Middle frontal gyrus (tissue), 1 donor: ENCODE measurements around the gene TYSND1.
"Not testable (repeated sequence)": the region's sequence is repeated elsewhere in the genome, so short reads cannot be mapped to it uniquely, and the experiment has no call there.

ENCODE experiments used
- DNase-seq: peaks from one replicate; pipeline ENCODE4 v3.0.0-alpha.2; 2015; ENCODE audit warnings: low spot score; ENCODE audit errors: extremely low spot score

Gene TYSND1

DNA sequence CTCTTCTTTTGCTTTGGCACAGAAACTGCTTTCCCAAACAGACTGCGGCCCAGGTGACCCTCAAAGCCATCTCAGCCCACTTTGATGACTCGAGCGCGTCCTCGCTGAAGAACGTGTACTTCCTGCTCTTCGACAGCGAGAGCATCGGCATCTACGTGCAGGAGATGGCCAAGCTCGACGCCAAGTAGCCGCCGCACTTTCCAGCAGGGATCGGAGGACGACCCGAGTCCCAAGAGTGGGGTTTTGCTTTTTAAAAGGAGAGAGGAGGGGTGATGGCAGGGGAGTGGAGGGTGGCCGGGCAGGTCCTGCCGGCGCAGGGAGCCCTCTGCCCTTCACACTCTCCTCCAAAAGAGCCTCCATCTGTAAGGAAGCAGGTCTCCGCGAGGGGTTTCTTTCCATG, 35.0 kb downstream of the TYSND1 start:
- no peak for DNase-seq

DNA sequence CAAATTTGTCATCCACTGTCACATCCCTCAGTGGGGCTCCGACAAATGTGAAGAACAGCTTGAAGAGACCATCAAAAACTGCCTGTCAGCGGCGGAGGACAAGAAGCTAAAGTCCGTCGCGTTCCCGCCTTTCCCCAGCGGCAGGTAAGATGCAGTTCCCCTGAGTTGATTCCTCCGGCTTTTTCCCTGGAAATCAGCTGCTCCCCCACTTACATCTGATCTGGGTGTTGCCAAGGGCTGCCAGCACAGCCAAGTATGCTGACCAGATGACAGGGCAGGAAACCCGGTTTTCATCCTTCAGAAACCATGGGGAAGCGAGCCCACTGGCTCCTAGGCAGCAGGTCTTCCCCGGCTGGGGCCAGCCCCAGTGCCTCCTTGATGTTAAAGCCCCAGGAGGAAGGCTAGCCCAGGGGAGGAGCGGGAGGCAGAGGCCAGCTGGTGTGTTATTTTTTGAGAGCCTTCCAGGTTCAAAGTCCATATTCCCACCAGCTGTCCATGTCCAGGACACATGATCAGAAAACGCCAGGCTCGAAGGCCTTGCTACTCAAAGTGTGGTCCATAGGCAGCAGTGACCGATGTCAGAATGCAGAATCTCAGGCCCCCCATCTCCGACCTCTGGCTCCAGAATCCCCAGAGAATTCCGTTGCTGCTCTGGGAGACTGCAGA, 37.3 kb downstream of the TYSND1 start:
- DNase-seq: no peak

DNA sequence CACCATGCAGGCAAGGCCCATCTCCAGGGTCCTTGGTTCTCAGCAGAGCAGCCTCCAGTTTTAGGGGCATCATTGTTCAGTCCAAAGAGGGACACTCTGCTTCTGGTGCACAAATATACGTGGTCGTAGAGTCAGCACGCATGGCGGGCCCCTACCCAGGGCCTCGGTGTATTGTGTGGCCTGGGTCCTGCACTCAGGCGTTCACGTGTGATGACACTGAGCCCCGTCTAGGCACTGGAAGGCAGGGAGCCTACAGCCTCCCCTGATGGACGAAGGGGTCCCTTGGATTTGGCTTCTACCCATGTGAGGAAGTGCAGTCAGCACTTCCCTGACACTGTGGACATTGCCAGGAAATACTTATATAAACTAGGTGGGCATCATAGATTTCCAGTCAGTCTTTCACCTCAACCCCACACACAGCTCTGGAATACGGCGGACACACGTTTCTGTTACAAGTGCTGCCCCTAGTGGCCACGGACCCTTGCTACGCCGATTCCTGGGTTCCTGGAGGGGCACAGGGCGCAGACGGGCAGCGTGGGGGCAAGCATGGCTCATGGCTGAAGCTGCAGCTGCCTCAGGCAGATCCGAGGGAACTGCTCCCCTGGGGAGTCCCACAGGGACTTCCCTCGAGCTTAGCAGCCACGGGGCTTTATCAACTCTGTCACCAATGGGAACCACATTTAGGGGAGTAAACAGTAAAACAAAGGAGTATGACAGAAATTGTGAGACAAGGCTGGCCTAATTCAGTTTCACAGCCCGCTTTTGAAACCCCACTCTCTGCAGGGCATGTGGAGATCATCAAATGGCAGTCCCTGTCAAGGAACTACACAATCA, 39.3 kb downstream of the TYSND1 start:
- DNase-seq: no peak

DNA sequence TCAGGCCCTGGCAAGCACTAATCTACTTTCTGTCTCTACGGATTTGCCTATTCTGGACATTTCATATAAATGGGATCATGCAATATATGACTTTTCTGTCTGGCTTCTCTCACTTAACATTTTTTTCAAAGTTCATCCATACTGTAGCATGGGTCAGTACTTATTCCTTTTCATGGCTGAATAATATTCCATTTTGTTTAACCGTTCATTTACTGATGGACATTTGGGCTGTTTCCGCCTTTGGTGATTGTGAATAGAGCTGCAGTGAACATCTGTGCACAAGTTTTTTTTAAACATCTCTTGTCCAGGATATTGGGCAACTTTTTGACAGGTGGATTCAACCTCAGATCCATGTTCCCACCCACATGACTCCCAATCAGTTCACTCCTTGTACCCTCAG, 44.8 kb downstream of the TYSND1 start:
- DNase-seq: no peak

DNA sequence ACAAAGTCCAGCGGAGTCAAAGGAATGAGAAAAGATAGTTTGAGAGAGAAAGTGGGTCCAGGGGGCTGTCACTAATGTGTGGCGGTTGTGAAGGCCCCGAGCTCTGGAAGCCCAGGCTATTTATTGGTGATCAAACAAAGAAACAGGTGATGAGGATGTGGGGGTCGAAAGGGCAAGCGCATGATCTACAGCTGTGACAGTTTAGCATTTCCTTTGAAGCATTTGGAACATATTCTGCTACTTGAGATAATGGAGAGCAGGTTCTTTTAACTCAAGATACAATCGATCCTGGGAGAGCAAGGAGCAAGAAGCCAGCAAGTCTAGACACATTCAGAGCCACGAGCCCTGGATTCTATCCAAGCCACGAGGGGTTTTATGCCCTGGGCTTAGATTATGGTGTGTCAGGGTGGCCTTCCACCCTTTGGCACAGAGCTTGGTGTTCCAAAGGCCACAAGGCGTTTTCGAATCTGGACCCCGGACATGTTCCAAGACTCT, 45.4 kb downstream of the TYSND1 start:
- DNase-seq: not testable (repeated sequence)

DNA sequence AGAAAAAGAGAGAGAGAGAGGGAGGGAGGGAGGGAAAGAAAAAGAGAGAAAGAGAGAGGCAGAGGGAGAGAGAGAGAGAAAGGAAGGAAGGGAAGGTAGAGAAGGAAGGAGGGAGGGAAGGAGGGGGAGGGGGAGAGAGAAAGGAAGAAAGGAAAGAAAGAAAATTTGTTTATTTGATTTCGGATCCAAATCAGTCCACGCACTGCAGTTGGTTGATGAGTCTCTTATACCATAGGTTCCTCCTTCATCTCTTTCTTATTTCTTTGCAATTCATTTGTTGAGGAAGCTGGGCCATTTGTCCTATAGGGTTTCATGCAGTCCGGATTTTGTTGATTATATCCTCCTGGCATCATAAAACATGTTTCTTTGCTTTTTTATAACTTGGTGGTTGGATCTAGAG, 48.2 kb downstream of the TYSND1 start:
- DNase-seq: no peak

DNA sequence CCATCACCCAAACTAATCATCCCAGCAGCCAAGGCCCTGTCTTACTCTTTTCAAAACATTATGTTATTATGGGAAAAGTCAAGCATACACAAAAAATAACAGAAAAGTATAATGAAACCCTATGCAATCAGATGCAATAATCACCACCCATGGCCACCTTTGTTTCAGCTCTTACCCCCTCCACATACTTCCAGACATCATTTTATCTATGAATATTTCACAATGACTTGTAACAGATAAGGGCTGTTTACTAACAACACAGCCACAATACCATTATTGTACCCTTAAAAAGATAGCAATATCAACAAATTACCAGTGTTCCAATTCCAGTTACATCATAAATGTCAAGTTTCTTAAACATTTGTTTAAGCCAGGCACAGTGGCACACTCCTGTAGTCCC, 49.0 kb downstream of the TYSND1 start:
- DNase-seq: no peak

DNA sequence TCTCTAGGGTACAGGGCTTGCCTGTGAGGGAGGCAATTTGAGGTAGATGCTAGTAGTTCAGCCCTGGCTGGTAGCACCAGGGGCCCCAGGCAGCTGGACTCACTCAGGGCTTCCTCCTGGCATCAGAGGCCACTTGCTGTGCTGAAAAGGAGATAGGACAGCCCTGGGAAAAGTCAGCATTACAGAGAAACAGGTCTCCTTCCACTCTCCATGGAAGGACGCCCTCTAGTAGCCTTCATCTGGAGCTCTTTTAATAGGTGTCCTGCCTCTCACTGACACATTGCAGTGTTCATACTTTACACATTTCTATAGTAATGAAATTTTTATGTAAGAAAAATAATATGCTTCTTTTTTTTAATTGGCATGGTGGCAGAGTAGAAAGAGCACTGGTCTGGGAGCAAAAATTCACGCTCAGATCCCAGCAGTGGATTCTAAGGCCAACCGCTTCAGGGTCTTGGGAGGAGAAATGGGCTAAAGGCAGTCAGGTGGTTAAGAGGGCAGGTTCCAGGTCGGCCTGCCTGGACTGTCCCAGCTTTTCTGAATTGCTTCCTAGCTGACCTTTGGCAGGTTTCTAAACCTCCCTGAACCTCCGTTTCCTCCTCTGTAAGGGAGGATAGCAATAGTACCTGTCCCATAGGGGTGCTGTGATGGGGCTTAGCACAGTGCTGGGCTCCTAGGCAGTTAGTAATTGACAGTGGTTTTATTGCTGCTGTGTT, 49.6 kb downstream of the TYSND1 start:
- DNase-seq: no peak

DNA sequence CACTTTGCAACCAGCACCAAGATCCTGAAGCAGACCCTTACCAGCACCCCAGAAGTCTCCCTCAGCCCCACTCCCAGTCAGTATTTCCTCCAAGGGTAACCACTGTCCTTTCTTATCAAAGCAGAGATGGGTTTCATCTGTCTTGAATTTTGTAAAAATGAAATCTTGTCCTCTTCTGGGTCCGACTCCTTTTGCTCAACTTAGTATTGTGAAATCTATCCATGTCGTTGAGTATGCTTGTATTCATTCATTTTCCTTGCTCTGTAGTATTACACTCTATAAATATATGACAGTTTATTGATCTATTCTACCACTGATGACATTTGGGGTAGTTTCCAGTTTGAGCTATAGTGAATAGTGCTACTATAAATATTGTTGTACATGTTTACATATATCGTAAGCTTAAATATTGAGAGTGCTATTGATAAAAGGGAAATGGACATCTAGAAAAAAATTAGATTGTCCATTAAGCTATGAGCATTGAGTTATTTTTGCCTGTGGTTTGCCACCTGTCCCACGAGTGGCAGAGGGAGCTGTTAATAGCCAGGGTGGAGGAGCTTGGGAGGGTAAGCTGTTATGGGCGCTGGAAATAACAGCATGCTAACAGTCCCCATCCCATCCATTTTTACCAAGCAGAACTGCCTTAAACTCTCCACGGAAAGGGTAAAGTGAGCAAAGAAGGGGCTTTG, 50.3 kb downstream of the TYSND1 start:
- DNase-seq: no peak

DNA sequence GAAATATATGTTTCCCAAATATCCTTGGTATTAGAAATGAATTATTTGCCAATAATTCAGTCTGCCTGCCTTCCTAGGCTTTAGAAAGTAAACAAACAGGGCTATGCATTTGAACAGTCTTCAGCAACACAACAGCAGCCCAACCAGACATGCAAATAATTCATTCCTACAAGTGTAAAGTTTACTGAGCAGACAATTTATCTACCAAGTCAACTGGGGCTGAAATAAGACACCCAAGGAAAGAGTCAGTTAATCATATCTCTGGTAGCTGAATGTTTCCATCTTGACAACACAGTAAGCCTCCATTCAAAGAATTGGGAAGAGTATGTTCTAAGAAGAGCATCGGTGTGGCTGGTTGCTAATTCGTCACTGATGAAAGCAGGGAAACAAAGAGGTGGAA, 52.2 kb downstream of the TYSND1 start:
- DNase-seq: no peak

DNA sequence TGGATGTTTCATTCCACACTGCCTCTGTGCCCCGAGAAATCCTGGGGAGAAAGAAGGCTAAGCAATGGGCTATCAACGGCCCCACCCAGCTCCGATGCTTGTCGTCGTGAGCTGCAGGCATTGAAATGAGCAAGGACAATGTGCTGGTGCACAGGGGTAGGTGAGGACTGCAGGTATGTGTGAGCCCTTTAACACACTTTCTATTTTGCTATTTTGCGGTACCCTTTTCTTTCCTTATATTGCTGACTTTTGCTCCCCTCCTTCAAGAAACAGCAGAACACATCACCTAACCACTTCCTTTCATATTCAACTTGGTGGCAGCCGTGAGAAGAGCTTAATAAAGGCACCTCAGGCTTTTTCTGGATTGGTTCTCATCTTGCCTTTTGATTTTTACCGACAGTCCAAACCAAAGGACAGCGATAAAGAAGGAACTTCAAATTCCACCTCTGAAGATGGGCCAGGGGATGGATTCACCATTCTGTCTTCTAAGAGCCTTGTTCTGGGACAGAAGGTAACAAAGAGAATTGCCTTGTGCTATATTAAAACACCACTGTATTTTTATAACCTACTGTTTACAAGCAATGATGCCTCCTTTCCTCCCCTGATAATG, 53.1 kb downstream of the TYSND1 start:
- DNase-seq: no peak

DNA sequence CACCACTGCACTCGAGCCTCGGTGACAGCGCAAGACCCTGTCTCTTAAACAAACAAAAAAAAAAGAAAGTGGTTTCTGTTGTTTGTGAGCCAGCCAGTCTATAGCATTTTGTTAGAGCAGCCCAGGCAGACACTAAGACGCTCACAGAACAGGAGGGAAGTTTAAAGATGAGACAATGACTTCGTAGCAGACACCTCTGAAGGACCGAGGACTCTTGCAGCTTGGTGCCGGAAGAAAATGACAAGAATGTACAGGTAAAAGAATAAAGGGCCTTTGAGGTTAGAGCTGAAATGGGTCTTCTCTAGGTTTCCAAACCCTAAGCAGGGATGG, 54.1 kb downstream of the TYSND1 start:
- DNase-seq: no peak

DNA sequence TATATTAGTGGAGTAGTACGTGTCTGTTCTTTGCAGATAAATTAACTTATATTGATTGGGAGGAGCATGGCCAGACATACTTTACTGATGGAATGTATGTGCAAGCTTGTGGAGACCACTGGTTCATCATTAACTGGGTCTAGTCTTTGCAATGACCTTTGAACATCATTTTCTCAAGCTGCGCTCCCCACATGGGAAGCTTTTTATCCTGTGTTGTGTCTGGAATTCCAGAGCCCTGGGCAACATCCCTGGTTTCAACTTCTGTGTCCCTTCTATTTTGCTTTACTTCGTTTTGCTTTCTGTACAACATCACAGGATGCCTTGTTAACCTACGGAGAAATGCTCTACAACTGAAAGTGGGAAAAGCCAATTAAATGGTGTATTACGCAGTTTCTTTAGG, 55.5 kb downstream of the TYSND1 start:
- DNase-seq: no peak

DNA sequence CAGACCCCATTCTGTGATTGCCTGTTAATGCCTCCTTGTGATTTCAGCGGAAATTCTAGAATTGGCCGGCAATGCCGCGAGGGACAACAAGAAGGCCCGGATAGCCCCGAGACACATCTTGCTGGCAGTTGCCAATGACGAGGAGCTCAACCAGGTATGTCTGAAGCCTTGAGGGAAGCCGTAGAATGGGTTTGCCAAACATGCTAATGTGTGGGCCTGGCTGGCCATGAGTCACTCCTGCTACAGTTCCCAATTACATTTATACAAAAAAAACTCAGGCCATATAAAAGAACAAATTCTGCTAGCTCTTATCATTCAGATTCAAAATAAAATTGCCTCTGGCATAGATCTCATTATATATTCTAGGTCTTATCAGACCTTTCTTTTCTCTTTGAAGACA, 56.5 kb downstream of the TYSND1 start:
- no peak for DNase-seq

DNA sequence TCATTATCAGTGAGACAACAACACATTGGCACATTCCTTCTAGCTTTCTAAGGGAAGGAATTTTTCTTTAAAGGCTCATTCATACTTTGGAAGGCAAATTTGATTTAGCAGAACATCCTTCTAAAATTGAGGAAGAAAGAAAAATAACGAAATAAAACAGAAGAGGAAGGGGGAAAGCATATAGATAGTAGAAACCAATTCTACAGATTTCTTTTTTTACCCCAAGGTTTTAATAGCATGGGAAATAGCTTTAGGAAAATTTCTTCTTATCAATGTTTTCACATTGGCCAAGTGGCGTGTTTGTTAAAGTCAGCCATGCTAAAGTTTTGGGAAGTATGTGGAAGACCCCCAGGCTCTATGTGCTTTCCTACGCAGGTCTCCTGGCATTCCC, 58.2 kb downstream of the TYSND1 start:
- DNase-seq: no peak
